Activated T-cell treated with anti-CD3 and anti-CD28 coated beads for 1 hour (primary cell): Measurements from ENCODE around the gene PLXNA2.

Experiments
- DNase-seq: peaks from one replicate; pipeline ENCODE4 v3.0.0-alpha.2; 2020; ENCODE audit warnings: low read depth

The PLXNA2 gene

GRCh38 chr1:208115924-208116640 lies 128.1 kb downstream of the PLXNA2 start:
- DNase-seq, result no peak

DNA sequence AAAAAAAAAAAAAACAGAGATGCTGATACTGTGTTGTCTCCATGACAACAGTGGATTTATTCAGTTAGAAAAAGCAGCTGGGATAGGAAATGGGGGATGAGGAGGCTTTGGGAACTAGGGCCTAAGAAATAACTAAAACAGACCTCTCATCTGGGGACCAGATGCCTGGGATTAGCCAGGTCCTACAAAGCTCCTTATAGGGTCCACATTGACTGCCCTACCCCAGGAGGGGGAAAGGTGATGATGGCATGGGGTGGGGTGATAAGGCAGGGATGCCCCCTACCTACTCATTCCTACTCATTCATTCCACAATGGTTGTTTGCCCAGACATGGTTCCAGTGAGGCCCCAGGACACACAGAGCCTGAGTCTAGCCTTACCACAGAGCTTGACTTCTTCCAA lies 131.2 kb downstream of the PLXNA2 start:
- DNase-seq, result no peak

GRCh38 chr1:208112401-208112800 lies 131.8 kb downstream of the PLXNA2 start:
- no peak for DNase-seq

DNA sequence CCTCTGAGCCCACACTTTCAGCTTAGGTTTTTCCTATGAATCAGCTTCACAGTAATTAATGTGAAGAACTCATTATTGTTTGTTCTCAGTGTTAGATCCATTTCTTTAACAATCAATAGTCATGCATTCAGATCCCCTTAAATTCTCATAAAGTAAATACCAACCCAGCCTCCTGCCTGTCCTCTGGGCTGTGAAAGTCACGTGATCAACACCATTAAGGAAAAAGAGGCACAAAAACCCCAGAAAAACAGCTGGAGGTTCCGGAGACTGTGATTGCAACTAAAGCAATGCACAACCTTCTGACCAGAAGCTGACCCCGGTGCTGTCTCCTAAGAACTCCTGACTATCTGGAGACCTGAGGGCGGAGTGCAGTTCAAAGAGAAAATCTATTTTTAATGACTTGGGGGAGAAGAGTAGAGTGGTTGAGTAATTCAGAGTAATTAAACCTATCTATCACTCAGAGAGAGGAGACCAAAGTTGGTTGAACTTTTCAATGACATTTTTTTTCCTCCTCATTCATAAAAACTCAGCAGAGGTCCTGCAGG lies 132.5 kb downstream of the PLXNA2 start:
- DNase-seq, result no peak

DNA sequence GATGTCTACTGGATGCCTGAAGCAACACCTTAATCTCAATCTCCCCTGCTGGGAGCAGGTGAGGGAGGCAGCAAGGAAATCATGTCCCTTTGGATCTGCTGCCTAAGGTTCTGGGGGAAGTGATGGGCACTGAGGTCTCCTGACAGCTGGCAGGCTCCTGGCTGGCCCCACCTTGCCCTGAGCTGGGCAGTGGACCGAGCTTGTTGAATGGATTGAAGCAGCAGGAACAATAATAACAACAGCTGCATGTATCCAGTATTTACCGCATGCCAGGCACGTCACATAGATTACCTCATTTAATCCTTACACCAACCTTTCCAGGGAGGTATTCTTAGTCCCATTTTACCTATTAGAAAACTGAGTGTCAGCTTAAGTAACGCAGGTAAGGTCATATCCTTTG lies 133.9 kb downstream of the PLXNA2 start:
- DNase-seq, result no peak

DNA sequence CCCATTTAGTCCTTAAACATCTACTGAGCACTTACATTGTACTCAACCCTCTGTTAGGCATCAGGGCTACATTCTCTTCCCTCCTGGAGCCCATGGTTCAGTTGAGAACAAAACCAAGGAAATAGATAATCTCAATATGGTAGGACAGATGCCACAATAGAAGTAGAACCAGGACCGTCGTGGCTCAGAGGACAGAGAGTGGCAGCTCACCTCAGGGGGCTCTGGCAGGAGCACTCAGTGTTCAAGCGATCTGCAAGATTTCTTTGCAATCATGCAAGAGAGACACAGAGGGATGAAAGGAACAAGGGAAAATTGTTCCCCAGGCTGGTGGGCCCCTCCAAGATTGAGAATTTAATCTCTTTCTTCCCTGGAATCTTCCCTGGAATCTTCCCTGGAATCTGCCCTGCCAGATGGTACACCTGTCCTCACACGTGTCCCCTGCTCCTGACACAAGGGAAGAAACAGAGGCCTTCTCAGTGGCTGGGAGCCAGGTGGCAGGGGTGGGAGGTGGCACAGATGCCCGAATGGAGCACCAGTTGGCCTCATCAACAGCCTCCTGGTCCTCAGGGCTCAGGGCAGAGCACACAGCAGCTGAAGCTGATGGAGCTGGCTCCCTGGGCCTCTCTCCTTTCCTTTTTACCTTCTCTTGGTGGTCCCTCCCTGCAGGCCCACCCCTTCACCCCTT lies 135.4 kb downstream of the PLXNA2 start:
- DNase-seq, result no peak

- no peak for DNase-seq
These were observed 136.0 kb downstream of the PLXNA2 start for GRCh38 chr1:208108213-208108608.

DNA sequence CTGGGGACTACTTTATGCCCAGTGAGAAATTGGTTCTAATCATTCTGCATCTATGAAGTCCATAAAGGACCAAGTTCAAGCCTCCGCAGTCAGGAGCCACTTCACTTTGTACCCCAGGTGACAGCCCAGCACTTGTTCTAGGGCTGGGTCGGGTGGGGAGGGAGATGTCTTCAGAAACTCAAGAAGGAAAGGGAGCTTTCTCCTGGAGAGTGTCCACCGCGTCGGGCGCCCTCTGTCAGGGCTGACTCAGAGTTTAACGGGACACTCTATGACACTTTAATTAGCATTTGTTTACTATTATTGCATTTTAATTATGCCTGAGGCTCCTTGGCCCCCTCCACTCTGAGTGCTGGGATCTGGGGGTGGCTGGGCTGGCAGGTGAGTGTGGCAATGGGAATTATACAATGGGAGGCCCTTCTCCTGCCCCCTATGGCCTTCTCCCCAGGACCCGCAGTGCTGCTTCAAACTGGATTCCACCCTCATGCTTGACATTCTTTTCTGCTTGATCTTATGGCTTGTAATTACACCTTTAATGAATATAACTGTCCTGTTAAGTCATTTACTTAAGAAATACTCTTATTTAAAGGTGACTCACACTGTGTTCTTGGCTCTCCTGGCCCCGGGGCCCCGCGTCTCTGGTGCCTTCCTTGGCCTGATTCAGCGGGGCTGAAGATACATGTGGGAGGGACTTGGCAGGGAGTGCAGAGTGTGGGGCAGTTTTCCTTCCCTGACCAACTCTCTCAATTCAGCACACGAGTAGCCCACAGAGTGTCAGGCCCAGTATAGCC lies 136.6 kb downstream of the PLXNA2 start:
- DNase-seq, result no peak

DNA sequence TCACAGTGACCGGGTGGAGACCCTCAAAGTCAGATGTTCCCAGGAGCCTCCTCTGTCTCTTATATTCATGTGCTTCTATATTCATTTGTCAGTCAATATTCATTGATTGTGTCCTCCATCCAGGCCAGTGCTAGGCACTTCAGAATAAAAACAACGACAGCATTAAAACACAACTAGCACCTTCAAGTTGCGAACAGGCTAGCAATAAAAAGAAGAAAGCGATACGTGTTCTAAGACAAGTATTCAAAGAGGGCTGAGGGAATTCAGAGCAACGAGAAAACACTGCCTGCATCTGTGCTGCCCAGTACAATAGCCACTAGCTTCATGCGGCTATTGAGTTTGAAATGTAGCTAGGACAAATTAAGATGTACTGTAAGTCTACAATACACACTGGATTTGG lies 138.0 kb downstream of the PLXNA2 start:
- no peak for DNase-seq

DNA sequence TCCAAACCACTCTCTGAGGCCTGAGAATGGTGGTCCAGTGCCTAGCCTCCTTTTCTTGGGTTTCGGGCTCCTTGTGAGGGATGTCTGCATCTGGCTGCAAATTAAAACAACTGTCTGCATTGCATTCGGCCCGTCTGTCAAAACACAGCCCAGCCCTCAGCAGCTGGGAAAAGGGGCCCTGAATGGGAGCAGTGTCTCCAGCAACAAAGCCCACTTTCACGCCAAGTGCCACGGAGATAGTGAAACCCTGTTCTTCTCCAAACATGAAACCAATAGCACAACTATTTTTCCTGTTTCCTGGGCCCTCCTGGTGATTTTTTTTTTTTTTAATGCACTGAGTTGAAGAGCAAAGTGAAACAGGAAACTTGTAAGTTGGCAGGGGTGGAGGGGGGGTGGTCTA lies 138.4 kb downstream of the PLXNA2 start:
- no peak for DNase-seq

DNA sequence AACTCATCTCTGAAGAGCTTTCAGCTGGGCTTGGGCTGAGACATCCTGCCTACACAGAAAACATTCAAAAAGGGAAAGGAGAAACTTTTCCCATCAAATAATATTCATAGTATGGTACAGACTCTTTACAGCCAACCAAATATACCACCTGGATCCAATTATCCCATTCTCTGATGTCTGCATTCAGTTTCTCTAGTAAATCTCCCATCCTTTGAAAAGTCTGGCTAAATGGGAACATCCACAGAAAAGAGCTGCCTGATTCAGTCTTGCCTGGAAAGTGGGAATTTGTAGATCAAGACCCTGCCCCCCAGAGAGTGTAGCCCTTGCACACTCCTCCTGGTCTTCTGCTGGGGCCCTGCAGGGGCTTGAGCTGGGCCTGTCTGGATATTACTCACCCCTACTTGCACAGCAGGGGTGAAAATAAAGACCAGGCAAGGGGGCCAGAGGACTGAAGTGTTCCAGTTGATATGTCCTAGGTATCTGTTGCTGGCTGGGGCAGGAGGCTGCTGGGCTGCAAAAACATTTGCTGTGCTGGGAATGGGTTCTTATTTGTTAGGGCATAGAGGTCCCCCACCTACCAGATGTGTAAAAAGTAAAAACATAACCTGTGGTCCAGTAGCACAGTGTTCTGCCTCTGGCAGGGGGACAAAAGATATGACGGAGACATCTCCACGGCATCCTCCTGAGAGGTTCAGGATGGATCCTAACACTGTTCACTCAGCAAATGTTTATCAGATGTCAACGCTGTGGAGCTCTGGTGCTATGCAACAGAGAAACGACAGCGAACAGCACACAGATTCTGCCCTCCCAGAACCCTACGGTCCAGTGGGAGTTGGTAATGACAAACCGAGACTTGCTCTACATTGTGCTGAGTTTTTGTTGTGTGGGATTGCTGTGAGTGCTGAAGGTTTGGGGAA lies 140.3 kb downstream of the PLXNA2 start:
- no peak for DNase-seq

DNA sequence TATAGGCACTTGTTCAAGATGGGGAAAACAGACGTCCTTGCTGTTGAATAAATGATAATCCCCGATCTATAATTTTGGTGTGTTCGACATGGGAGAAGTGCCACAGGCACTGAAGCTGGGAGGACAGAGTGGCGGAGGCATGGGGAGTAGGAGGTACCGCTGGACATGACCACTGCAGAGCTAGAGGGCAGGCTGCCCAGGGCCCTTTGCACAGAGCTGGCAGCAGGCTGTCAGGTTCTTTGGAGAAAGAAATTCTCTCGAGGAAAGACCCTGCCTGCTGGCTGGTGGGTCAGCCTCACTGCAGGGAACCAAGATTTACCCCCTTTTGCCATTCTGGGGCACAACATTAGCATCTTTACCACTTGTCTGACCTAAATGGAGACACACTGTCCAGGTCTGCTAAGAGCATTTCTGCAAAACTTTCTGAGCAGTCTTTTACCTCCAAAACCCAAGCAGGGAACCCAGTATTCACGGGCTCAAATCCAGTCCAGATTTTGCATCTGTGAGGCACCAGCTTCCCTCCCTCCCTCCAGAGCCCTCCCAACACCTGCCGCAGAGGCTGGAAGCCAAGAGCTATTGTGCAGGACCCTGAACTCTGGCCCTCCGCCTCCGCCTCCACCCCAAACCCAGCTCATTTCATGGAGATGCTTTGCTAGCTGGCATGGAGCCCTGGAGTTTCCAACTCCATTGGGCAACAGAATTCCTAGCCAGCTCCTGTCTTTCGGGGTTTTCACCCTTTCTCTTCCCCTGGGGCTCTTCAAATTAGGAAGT lies 142.3 kb downstream of the PLXNA2 start:
- DNase-seq, result no peak

GRCh38 chr1:208100906-208101305 lies 143.3 kb downstream of the PLXNA2 start:
- no peak for DNase-seq

DNA sequence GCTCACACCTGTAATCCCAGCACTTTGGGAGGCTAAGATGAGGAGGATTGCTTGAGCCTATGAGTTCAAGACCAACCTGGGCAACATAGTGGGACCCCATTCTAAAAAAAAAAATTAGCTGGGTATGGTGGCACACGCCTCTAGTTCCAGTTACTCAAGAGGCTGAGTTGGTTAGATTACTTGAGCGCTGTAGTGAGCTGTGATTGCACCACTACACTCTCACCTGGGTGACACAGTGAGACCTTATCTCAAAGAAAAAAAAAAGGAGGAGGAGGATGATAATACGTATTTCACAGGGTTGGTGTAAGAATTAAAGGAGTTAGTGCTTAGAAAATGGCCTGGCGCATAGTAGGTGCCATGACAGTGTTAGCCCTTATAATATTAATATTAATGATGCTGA lies 144.1 kb downstream of the PLXNA2 start:
- DNase-seq, result no peak

DNA sequence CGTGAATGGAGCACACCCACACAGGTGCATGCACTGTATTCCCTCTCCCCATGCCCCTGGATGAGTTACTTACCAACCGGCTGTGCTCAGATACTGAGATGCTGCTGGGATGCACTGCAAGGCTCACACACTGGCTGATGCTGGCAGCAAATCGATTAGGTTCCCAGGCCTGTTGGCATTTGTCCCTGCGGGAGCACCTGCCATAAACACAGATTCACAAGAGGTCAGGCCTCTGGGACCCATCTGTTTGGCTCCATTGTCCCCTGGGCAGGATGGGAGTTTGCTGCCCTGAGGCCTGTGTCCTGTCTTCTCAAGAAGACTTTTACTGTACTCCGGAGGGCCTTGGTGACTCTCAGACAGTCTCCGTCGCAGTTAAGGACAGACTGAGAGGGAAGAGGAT lies 145.4 kb downstream of the PLXNA2 start:
- no peak for DNase-seq

DNA sequence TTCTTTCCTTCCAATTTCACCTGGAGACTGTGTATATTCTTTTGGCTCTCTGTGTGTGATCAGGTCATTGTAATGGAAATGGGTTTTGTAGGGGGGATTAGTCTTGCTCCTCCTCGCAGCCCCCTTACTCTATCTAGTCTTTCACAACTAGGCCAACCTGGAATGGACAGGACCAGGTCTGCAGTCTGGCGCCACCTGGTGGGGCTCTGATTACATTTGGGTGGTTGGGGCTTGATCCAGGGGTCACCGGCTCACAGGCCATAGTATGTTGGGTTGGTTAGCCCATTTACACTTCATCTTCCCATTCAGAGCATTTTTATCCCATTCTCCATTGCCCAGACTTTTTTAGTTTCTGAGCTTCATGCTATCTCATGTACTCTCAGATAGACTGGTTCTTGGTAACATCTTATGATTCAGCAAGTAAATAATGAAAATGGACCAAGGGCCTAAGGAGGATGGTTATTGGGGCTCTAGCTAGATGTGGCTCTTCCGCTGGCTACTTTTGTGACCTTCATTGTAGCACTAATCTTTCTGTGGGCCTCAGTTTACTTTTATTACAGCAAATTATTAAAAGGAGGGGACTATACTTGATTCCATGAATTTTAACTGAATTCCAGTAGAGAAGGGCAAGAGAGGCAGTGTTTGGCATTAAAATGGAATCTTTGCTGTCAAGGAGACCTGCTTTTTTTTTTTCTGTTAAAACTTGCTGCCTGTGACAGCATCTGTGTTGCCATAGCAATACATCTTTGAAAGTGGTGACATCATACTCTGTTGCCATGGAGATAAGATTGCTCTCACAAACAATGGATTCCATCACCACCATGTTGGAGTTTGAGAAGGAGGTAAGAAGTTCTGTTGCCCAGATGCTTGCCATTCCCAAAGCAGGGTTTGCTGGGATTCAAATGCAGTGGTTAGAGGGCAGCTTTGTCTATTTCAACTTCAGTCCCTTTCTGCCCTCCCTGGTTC lies 150.1 kb downstream of the PLXNA2 start:
- peak; percentile 48 for DNase-seq

GRCh38 chr1:208093046-208093445 lies 151.1 kb downstream of the PLXNA2 start:
- no peak for DNase-seq

DNA sequence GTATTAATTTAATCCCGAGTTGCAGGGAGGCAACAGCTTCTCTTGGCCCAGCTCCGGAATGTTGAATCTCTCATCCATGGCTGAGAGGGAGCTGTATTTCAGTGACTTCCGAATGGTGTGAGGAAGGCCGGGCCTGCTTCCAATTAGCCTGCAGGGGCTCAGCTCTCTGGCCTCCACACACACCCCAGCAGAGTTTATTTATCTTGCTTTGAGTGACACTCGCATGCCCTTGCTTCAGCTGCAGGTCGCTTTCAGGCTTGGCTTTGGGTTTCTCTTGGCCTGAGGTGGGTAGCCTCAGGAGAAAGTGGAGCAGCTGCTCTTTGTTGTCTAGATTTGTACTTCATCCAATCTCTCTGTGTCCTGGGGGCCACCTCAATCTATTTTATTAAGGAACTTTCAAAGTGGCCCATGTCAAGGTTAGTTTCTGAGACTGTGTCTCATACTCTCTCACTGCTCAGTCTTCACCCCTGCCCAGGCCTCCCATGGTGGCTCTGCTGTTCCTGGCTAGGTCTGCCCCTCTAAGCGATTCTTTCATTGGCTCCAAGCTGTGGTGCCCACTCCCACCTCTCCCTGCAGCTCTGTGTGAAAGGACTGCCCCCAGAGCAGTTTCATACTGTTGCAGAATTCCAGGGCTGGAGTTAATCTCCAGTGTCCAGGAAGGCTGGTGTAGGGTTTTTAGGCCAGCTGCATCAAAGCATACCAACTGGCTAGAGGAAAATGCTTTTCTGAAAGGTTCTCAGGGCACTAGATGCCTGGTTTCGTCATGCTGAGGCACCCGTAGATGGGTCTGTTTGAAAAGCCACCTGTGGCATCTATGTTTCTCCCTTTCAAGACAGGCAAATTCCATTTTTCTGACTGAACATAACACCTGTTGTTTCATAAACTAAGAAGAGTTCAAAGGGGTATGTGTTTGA lies 153.5 kb downstream of the PLXNA2 start:
- no peak for DNase-seq
